ENCODE data around the gene GUCY2C.

DNA sequence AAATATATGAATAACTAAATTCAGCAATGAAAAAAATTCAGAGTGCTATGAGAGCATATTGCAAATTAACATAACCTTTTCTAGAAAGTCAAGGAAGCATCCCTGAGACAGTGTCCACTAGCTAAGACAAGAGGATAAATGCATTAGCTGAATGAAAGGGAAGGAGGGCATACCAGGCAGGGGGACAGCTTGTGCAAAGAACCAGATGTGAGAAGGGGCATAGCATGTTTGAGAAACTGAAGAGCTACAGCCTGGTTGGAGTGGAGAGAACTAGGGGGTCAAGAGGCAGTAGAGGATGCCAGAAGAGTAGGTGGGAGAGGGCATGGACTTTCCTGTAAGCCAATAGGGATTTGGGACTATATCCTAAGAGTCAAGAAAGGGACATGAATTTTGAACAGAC is 2.2 kb upstream of the GUCY2C start:
- TF ChIP-seq, protein P1, sequence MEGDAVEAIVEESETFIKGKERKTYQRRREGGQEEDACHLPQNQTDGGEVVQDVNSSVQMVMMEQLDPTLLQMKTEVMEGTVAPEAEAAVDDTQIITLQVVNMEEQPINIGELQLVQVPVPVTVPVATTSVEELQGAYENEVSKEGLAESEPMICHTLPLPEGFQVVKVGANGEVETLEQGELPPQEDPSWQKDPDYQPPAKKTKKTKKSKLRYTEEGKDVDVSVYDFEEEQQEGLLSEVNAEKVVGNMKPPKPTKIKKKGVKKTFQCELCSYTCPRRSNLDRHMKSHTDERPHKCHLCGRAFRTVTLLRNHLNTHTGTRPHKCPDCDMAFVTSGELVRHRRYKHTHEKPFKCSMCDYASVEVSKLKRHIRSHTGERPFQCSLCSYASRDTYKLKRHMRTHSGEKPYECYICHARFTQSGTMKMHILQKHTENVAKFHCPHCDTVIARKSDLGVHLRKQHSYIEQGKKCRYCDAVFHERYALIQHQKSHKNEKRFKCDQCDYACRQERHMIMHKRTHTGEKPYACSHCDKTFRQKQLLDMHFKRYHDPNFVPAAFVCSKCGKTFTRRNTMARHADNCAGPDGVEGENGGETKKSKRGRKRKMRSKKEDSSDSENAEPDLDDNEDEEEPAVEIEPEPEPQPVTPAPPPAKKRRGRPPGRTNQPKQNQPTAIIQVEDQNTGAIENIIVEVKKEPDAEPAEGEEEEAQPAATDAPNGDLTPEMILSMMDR (IDR thresholded peaks at IDR 0.05) = no peak
- TF ChIP-seq POLR2A (IDR thresholded peaks at IDR 0.05) = no peak

Data from ovary (tissue), 3 donors.